ENCODE data around the gene TMEM50A.
"Not testable (repeated sequence)": the region's sequence is repeated elsewhere in the genome, so short reads cannot be mapped to it uniquely, and the experiment has no call there.

TMEM50A gene

GRCh38 chr1:25338188-25338981, at the start of gene TMEM50A:
Gene TMEM50A, plus strand, starts transcription at chr1:25338334. Its CDS starts 2,153 bp downstream, at chr1:25340487.
- DNase-seq (ENCODE audit: low read depth, low spot score) = peak; percentile 84

- DNase-seq (ENCODE audit: low read depth, low spot score) = not testable (repeated sequence)
These were observed 49.5 kb upstream of the TMEM50A start for GRCh38 chr1:25288573-25289101.

- DNase-seq (ENCODE audit: low read depth, low spot score) = not testable (repeated sequence)
These were observed 48.1 kb upstream of the TMEM50A start for GRCh38 chr1:25290043-25290442.

- not testable (repeated sequence) for DNase-seq (ENCODE audit: low read depth, low spot score)
These were observed 44.7 kb upstream of the TMEM50A start for GRCh38 chr1:25293426-25293825.

GRCh38 chr1:25294889-25295826, 43.0 kb upstream of the TMEM50A start:
- DNase-seq (ENCODE audit: low read depth, low spot score) = not testable (repeated sequence)

- not testable (repeated sequence) for DNase-seq (ENCODE audit: low read depth, low spot score)
These were observed 41.6 kb upstream of the TMEM50A start for GRCh38 chr1:25296501-25296900.

- not testable (repeated sequence) for DNase-seq (ENCODE audit: low read depth, low spot score)
These were observed 37.4 kb upstream of the TMEM50A start for GRCh38 chr1:25300729-25301128.

GRCh38 chr1:25302330-25302729, 35.8 kb upstream of the TMEM50A start:
- not testable (repeated sequence) for DNase-seq (ENCODE audit: low read depth, low spot score)

- DNase-seq (ENCODE audit: low read depth, low spot score) = not testable (repeated sequence)
These were observed 33.2 kb upstream of the TMEM50A start for GRCh38 chr1:25304936-25305335.

- not testable (repeated sequence) for DNase-seq (ENCODE audit: low read depth, low spot score)
These were observed 30.0 kb upstream of the TMEM50A start for GRCh38 chr1:25308168-25308567.

GRCh38 chr1:25309085-25309484, 29.0 kb upstream of the TMEM50A start:
- not testable (repeated sequence) for DNase-seq (ENCODE audit: low read depth, low spot score)

- not testable (repeated sequence) for DNase-seq (ENCODE audit: low read depth, low spot score)
These were observed 28.6 kb upstream of the TMEM50A start for GRCh38 chr1:25309486-25309885.

- DNase-seq (ENCODE audit: low read depth, low spot score) = not testable (repeated sequence)
These were observed 25.2 kb upstream of the TMEM50A start for GRCh38 chr1:25312806-25313470.

- not testable (repeated sequence) for DNase-seq (ENCODE audit: low read depth, low spot score)
These were observed 17.7 kb upstream of the TMEM50A start for GRCh38 chr1:25320314-25320938.

GRCh38 chr1:25322127-25322526, 16.0 kb upstream of the TMEM50A start:
- DNase-seq (ENCODE audit: low read depth, low spot score) = not testable (repeated sequence)

GRCh38 chr1:25324407-25324806, 13.7 kb upstream of the TMEM50A start:
- not testable (repeated sequence) for DNase-seq (ENCODE audit: low read depth, low spot score)

GRCh38 chr1:25327864-25328790, 10.0 kb upstream of the TMEM50A start:
- not testable (repeated sequence) for DNase-seq (ENCODE audit: low read depth, low spot score)

- DNase-seq (ENCODE audit: low read depth, low spot score) = not testable (repeated sequence)
These were observed 9.3 kb upstream of the TMEM50A start for GRCh38 chr1:25328791-25329185.

- not testable (repeated sequence) for DNase-seq (ENCODE audit: low read depth, low spot score)
These were observed 8.8 kb upstream of the TMEM50A start for GRCh38 chr1:25329336-25329735.

- not testable (repeated sequence) for DNase-seq (ENCODE audit: low read depth, low spot score)
These were observed 8.2 kb upstream of the TMEM50A start for GRCh38 chr1:25329950-25330349.

Measured in activated CD4-positive, CD25-positive, alpha-beta regulatory T cell treated with anti-CD3 and anti-CD28 coated beads, Interleukin-2, amount 50 U/mL, for 16 hours (primary cell).